Thyroid gland (tissue), 4 donors: ENCODE measurements around the gene NCS1.

Source experiments
- CTCF ChIP-seq, 6 experiments: fragments of 200-600 bp in 3 of 6; fragments of 450-650 bp in 3 of 6; sonication (generic) in 3 of 6; IDR thresholded peaks; one replicate each; pipeline ENCODE4 v1.5.1; 2016 to 2019; ENCODE audit warnings: antibody characterized with exemption in 6 of 6, mild to moderate bottlenecking in 2 of 6, inconsistent platforms in 1 of 6, moderate library complexity in 1 of 6
- POLR2A ChIP-seq, 2 donors: fragments of 450-650 bp; IDR thresholded peaks; one replicate each; pipeline ENCODE4 v1.6.1; 2017; ENCODE audit warnings: antibody characterized with exemption in 2 of 2, mild to moderate bottlenecking in 2 of 2, moderate library complexity in 1 of 2

GRCh38 chr9:130284690-130285089 is 112.5 kb downstream of the NCS1 start:
- TF ChIP-seq POLR2A (IDR thresholded peaks at IDR 0.05) (no peak), CTCF (IDR thresholded peaks at IDR 0.05) (no peak)
